Germinal center (tissue), 1 donor: Measurements from ENCODE around the gene CCDC30.
"Not testable (repeated sequence)": the region's sequence is repeated elsewhere in the genome, so short reads cannot be mapped to it uniquely, and the experiment has no call there.

Experiments used
- DNase-seq: peaks from one replicate; pipeline ENCODE4 v3.0.0; 2012; ENCODE audit warnings: mixed read lengths, low spot score

Gene CCDC30

GRCh38 chr1:42453386-42453785 lies 9.7 kb upstream of the CCDC30 start:
- DNase-seq, result no peak

- DNase-seq, result no peak
Observed at GRCh38 chr1:42454403-42454802, 8.7 kb upstream of the CCDC30 start.

GRCh38 chr1:42456010-42456753 lies 6.9 kb upstream of the CCDC30 start, which contains the start of the genes PPCS and ZMYND12:
Gene PPCS (plus strand): TSS chr1:42456543. CDS start chr1:42456566, 23 bp downstream.
Gene ZMYND12 (minus strand): TSS chr1:42456022. CDS start chr1:42455997, 25 bp downstream.
- DNase-seq, result peak; percentile 91

GRCh38 chr1:42456754-42457089 lies 6.4 kb upstream of the CCDC30 start:
- peak; percentile 77 for DNase-seq

GRCh38 chr1:42461196-42461595 lies 1.9 kb upstream of the CCDC30 start:
- DNase-seq, result no peak

- no peak for DNase-seq
Observed at GRCh38 chr1:42463921-42464320, 835 bp downstream of the CCDC30 start.

- no peak for DNase-seq
Observed at GRCh38 chr1:42466030-42466429, 2.9 kb downstream of the CCDC30 start.

- no peak for DNase-seq
Observed at GRCh38 chr1:42469727-42470126, 6.6 kb downstream of the CCDC30 start.

- no peak for DNase-seq
Observed at GRCh38 chr1:42476605-42477004, 13.5 kb downstream of the CCDC30 start.

GRCh38 chr1:42477354-42477753 lies 14.3 kb downstream of the CCDC30 start:
- DNase-seq, result not testable (repeated sequence)

GRCh38 chr1:42477775-42478174 lies 14.7 kb downstream of the CCDC30 start:
- no peak for DNase-seq

GRCh38 chr1:42479621-42480020 lies 16.5 kb downstream of the CCDC30 start:
- DNase-seq, result no peak

GRCh38 chr1:42480921-42481320 lies 17.8 kb downstream of the CCDC30 start:
- no peak for DNase-seq

- no peak for DNase-seq
Observed at GRCh38 chr1:42482635-42483153, 19.6 kb downstream of the CCDC30 start.

GRCh38 chr1:42484382-42484781 lies 21.3 kb downstream of the CCDC30 start:
- no peak for DNase-seq

GRCh38 chr1:42490237-42490636 lies 27.2 kb downstream of the CCDC30 start:
- DNase-seq, result no peak

- DNase-seq, result not testable (repeated sequence)
Observed at GRCh38 chr1:42502031-42502430, 38.9 kb downstream of the CCDC30 start.

GRCh38 chr1:42504535-42505128 lies 41.5 kb downstream of the CCDC30 start:
- DNase-seq, result no peak

- DNase-seq, result no peak
Observed at GRCh38 chr1:42506576-42506975, 43.5 kb downstream of the CCDC30 start.

- not testable (repeated sequence) for DNase-seq
Observed at GRCh38 chr1:42511581-42512155, 48.6 kb downstream of the CCDC30 start.

- DNase-seq, result no peak
Observed at GRCh38 chr1:42518908-42519307, 55.8 kb downstream of the CCDC30 start.

GRCh38 chr1:42523171-42523570 lies 60.1 kb downstream of the CCDC30 start:
- no peak for DNase-seq

GRCh38 chr1:42524330-42524729 lies 61.2 kb downstream of the CCDC30 start:
- DNase-seq, result no peak
